ENCODE data around the gene PPP1R11.
A peak's percentile ranks its signal among the peaks of the same experiment; 100 is the strongest.

PPP1R11 gene

DNA sequence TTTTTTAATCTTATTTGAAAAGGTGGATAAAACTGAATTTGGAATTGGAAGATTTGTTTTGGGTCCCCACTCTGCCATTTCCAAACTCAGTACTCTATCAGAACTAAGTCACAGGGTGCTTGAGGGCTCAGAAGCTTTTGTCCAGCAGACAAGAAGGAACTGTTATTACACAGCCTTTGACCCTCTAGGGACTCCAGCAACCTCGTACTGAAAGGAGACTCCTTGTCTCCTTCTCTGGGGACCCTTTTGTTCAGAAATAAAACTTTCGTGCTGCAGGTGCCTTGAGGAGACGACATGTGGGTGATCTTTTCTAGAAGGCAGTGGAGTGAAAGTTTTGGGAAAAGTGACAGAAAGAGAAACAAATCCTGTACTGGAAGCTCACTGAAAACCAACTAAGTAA lies 13.3 kb upstream of the PPP1R11 start:
- TF ChIP-seq, protein P1, sequence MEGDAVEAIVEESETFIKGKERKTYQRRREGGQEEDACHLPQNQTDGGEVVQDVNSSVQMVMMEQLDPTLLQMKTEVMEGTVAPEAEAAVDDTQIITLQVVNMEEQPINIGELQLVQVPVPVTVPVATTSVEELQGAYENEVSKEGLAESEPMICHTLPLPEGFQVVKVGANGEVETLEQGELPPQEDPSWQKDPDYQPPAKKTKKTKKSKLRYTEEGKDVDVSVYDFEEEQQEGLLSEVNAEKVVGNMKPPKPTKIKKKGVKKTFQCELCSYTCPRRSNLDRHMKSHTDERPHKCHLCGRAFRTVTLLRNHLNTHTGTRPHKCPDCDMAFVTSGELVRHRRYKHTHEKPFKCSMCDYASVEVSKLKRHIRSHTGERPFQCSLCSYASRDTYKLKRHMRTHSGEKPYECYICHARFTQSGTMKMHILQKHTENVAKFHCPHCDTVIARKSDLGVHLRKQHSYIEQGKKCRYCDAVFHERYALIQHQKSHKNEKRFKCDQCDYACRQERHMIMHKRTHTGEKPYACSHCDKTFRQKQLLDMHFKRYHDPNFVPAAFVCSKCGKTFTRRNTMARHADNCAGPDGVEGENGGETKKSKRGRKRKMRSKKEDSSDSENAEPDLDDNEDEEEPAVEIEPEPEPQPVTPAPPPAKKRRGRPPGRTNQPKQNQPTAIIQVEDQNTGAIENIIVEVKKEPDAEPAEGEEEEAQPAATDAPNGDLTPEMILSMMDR (conservative IDR thresholded peaks at IDR 0.05; ENCODE audit: low read depth, low read length): no peak
- H3K27ac ChIP-seq: no peak overlapping the region
- no peaks in the 10 kb centered on the region for H3K79me2 ChIP-seq (ENCODE audit: insufficient read depth, low read depth)
- no peaks in the 10 kb centered on the region for H3K4me1 ChIP-seq (ENCODE audit: low read depth, poor library complexity, severe bottlenecking)
- no peak overlapping the region for H3K9ac ChIP-seq
- H4K20me1 ChIP-seq (ENCODE audit: insufficient read depth): no peaks in the 10 kb centered on the region
- no peak overlapping the region for H2AFZ ChIP-seq (ENCODE audit: low read depth)
- H3K27me3 ChIP-seq (ENCODE audit: insufficient read depth, low read depth): no peaks in the 10 kb centered on the region
- H3K4me2 ChIP-seq: no peak overlapping the region
- H3K36me3 ChIP-seq (ENCODE audit: insufficient read depth): no peaks in the 10 kb centered on the region
- H3K4me3 ChIP-seq (IDR thresholded peaks at IDR 0.05; ENCODE audit: insufficient read depth, low read depth, low read length): no peak overlapping the region

DNA sequence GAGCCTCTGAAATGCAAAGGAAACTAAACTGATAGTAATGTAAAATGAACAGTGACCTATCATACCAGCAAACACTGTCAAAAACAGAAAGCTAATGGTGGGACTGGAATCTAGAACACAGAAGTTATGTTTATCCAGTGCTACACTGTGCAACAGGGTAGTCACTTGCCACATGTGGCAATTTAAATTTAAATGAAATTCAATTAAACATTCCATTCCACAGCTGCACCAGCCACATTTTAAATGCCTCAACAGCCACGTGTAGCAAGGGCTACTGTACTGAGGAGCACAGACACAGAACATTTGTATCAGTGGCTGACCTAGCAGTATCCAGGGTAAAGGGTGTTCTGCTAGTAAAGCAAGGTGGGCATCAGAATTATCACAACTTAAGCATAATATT lies 11.5 kb upstream of the PPP1R11 start:
- H3K27me3 ChIP-seq (ENCODE audit: insufficient read depth, low read depth): no peaks in the 10 kb centered on the region
- TF ChIP-seq, protein P1 (conservative IDR thresholded peaks at IDR 0.05; ENCODE audit: low read depth, low read length): no peak
- H4K20me1 ChIP-seq (ENCODE audit: insufficient read depth): no peaks in the 10 kb centered on the region
- H3K27ac ChIP-seq: no peak overlapping the region
- H3K4me3 ChIP-seq (IDR thresholded peaks at IDR 0.05; ENCODE audit: insufficient read depth, low read depth, low read length): no peak overlapping the region
- H3K4me1 ChIP-seq (ENCODE audit: low read depth, poor library complexity, severe bottlenecking): peaks cover 9% of the 10 kb centered on the region
- H2AFZ ChIP-seq (ENCODE audit: low read depth): no peak overlapping the region
- peaks cover 7% of the 10 kb centered on the region; the same call in 1 of the 2 replicates for H3K79me2 ChIP-seq (ENCODE audit: insufficient read depth, low read depth)
- no peak overlapping the region for H3K9ac ChIP-seq
- H3K36me3 ChIP-seq (ENCODE audit: insufficient read depth): no peaks in the 10 kb centered on the region
- no peak overlapping the region for H3K4me2 ChIP-seq

DNA sequence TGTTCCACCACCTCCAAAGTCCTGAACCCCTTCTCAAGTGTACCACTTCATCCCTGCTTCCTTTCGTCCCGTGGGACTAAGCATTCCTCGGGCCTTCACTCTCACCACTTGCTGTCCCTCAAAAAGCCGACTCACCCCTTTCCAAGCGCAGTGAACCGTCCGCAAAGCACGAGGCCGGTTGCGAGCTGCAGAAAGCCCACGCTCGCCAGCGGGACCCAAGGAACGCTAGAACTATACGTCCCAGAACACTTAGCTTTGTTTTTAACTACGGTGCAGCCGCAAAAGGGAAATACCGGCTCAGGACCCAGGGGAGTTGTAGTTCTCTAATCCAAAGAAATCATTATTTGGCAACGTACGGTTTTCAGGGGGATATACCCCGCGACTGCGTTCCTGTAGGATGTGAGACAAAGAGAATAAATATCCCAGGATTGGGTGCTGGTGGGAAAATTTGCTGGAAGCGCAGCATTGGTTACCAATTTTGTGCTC lies 6.3 kb upstream of the PPP1R11 start:
- Histone ChIP-seq H3K4me2 (peak overlapping the region; percentile 73), H4K20me1 (ENCODE audit: insufficient read depth) (no peaks in the 10 kb centered on the region), H2AFZ (ENCODE audit: low read depth) (peak overlapping the region; percentile 93), H3K9ac (peak overlapping the region; percentile 86), H3K36me3 (ENCODE audit: insufficient read depth) (no peaks in the 10 kb centered on the region), H3K4me3 (IDR thresholded peaks at IDR 0.05; ENCODE audit: insufficient read depth, low read depth, low read length) (peak overlapping the region; percentile 60), H3K27ac (peak overlapping the region; percentile 56), H3K27me3 (ENCODE audit: insufficient read depth, low read depth) (no peaks in the 10 kb centered on the region), H3K79me2 (ENCODE audit: insufficient read depth, low read depth) (peaks cover 22% of the 10 kb centered on the region; the same call in 1 of the 2 replicates), H3K4me1 (ENCODE audit: low read depth, poor library complexity, severe bottlenecking) (peaks cover 17% of the 10 kb centered on the region)
- TF ChIP-seq, protein P1 (conservative IDR thresholded peaks at IDR 0.05; ENCODE audit: low read depth, low read length): no peak

DNA sequence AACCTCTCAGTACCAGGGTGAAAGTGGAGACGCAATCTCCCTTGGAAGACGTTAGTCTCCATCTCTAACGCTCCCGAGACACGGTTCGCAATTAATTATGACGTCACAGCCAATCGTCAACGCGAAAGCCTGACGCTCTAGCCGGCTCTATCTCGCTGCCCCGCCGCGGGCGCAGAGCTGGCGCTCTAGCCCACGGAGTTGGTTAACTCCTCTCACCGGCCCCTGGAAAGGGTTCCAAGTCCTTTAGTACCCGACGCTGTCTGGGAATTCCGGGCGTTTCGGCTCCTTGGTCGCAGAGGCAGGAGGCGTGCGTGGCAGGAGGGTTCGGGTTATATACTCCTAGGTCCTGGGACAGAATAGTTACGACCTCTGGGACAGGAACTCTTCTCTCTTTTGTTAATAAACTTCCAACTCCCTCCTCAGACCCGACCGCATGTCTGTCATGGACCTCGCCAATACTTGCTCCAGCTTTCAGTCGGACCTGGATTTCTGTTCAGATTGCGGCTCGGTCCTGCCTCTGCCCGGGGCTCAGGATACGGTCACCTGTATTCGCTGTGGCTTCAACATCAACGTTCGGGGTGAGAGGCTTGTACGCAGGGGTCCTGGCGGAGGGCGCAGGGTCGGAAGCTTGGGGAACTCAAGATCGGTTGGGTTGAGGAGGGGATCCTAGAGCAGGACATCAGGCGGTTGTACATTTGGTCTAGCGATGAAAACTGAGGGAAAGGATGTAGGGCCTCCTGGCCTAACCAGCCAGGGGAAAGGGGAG lies 5.7 kb upstream of the PPP1R11 start, which contains the start of gene POLR1H:
POLR1H (plus strand) TSS at position 174 of the 766 bp plus-strand sequence; CDS start at position 434, 260 bp downstream.
- Histone ChIP-seq H3K27ac (peak within 1 kb of the TSS; percentile 56), H3K4me3 (IDR thresholded peaks at IDR 0.05; ENCODE audit: insufficient read depth, low read depth, low read length) (peak within 1 kb of the TSS; percentile 60), H2AFZ (ENCODE audit: low read depth) (peak within 1 kb of the TSS; percentile 93), H3K36me3 (ENCODE audit: insufficient read depth) (no peaks in the 10 kb centered on the region), H3K79me2 (ENCODE audit: insufficient read depth, low read depth) (peaks cover 22% of the 10 kb centered on the region; the same call in 1 of the 2 replicates), H3K9ac (peak within 1 kb of the TSS; percentile 86), H3K4me2 (peak within 1 kb of the TSS; percentile 73), H4K20me1 (ENCODE audit: insufficient read depth) (no peaks in the 10 kb centered on the region), H3K4me1 (ENCODE audit: low read depth, poor library complexity, severe bottlenecking) (peaks cover 24% of the 10 kb centered on the region), H3K27me3 (ENCODE audit: insufficient read depth, low read depth) (no peaks in the 10 kb centered on the region)
- TF ChIP-seq, protein P1 (conservative IDR thresholded peaks at IDR 0.05; ENCODE audit: low read depth, low read length): no peak

Measured in KMS-11 (cell line).